Measurements from ENCODE around the gene ST6GALNAC2. TPM values are rescaled to one million over a fixed set of nuclear protein-coding genes. Genes with fewer than 3 reads are reported as not detected.

The ST6GALNAC2 gene
- total and polyA plus RNA-seq, 7 experiments from 2014 or later: 0.48 to 7.5 (median 0.58) TPM; not detected in 4

GRCh38 chr17:76540381-76541300 lies 45.0 kb downstream of the ST6GALNAC2 start:
- no peaks in the 10 kb centered on the region for H3K4me1 ChIP-seq (ENCODE audit: control insufficient read depth in 2 of 2, insufficient read depth in 2 of 2, low read length in 2 of 2)
- Mint-ChIP-seq H3K9me3 (no peaks in the 10 kb centered on the region), H3K27ac (no peak overlapping the region), H3K4me3 (peak overlapping the region in 2 of 10 donors; percentile 17 to 45), H3K27me3 (peaks cover 22 to 67% (median 31%) of the 10 kb centered on the region in 5 donors), H3K36me3 (peaks cover 0 to 3% (median 0%) of the 10 kb centered on the region in 5 donors), H3K4me1 (peaks cover 0 to 12% (median 10%) of the 10 kb centered on the region in 7 donors)
- intact Hi-C loops (cut with micrococcal nuclease): no loop called here
- no peak overlapping the region for H3K4me3 ChIP-seq (ENCODE audit: low read length)
- ChIA-PET CTCF (interaction anchor here (1.7 kb wide), 1 partner anchor 18 kb away, joined by 7 read pairs; no protein-coding TSS in a partner anchor), POLR2A (interaction anchor here (0.6 to 1.4 kb wide), 5 partner anchors 13 to 91 kb away, joined by 3 to 8 read pairs (median 4); partner anchors contain the start of gene RHBDF2)
- peak; percentile 85 for ATAC-seq
- DNase-seq: peak in 1 of 9 donors; percentile 33
- no peaks in the 10 kb centered on the region for H3K36me3 ChIP-seq (ENCODE audit: control insufficient read depth in 2 of 3, insufficient read depth in 3 of 3, low read length in 3 of 3)
- H3K27me3 ChIP-seq (ENCODE audit: control insufficient read depth in 2 of 2, insufficient read depth in 2 of 2, low read length in 2 of 2): peaks cover 0 to 5% of the 10 kb centered on the region in 2 donors
- no peak overlapping the region for H3K27ac ChIP-seq (ENCODE audit: low read depth, low read length)
- no peaks in the 10 kb centered on the region for H3K9me3 ChIP-seq (ENCODE audit: control insufficient read depth in 2 of 3, low read length in 3 of 3)

- Histone ChIP-seq H3K36me3 (ENCODE audit: control insufficient read depth in 2 of 3, insufficient read depth in 3 of 3, low read length in 3 of 3) (no peaks in the 10 kb centered on the region), H3K4me3 (ENCODE audit: low read length) (no peak within 1 kb of the TSS), H3K9me3 (ENCODE audit: control insufficient read depth in 2 of 3, low read length in 3 of 3) (no peaks in the 10 kb centered on the region), H3K27ac (ENCODE audit: low read depth, low read length) (no peak within 1 kb of the TSS), H3K27me3 (ENCODE audit: control insufficient read depth in 2 of 2, insufficient read depth in 2 of 2, low read length in 2 of 2) (peaks cover 0 to 5% of the 10 kb centered on the region in 2 donors), H3K4me1 (ENCODE audit: control insufficient read depth in 2 of 2, insufficient read depth in 2 of 2, low read length in 2 of 2) (no peaks in the 10 kb centered on the region)
- CTCF ChIA-PET: interaction anchor here (1.7 kb wide), 1 partner anchor 17 kb away, joined by 7 read pairs; no protein-coding TSS in a partner anchor
- Mint-ChIP-seq H3K4me1 (peaks cover 0 to 12% (median 10%) of the 10 kb centered on the region in 7 donors), H3K4me3 (peak within 1 kb of the TSS; percentile 10 to 75 (median 55)), H3K27ac (peak within 1 kb of the TSS in 2 of 9 donors; percentile 19 to 21), H3K27me3 (peaks cover 22 to 75% (median 31%) of the 10 kb centered on the region in 5 donors), H3K36me3 (peaks cover 0 to 3% (median 0%) of the 10 kb centered on the region in 5 donors), H3K9me3 (no peaks in the 10 kb centered on the region)
- DNase-seq (no peak), ATAC-seq (no peak)
- POLR2A ChIA-PET: interaction anchor here (0.6 to 1.4 kb wide), 4 partner anchors 12 to 90 kb away, joined by 3 to 8 read pairs (median 4); no protein-coding TSS in a partner anchor
- intact Hi-C loops (cut with micrococcal nuclease): no loop called here
Measured at GRCh38 chr17:76539631-76540271, 45.9 kb downstream of the ST6GALNAC2 start, which contains the start of gene PRCD. TSS of gene PRCD (plus strand) at chr17:76540044. CDS start at chr17:76540142, 98 bp downstream.

GRCh38 chr17:76538941-76539570 lies 46.6 kb downstream of the ST6GALNAC2 start:
- Mint-ChIP-seq H3K4me3 (peak overlapping the region; percentile 10 to 75 (median 55)), H3K4me1 (peaks cover 0 to 12% (median 10%) of the 10 kb centered on the region in 7 donors), H3K9me3 (no peaks in the 10 kb centered on the region), H3K36me3 (peaks cover 0 to 3% (median 0%) of the 10 kb centered on the region in 5 donors), H3K27me3 (peaks cover 22 to 76% (median 31%) of the 10 kb centered on the region in 5 donors), H3K27ac (peak overlapping the region in 2 of 9 donors; percentile 19 to 21)
- Histone ChIP-seq H3K27me3 (ENCODE audit: control insufficient read depth in 2 of 2, insufficient read depth in 2 of 2, low read length in 2 of 2) (peaks cover 0 to 5% of the 10 kb centered on the region in 2 donors), H3K9me3 (ENCODE audit: control insufficient read depth in 2 of 3, low read length in 3 of 3) (no peaks in the 10 kb centered on the region), H3K27ac (ENCODE audit: low read depth, low read length) (no peak overlapping the region), H3K36me3 (ENCODE audit: control insufficient read depth in 2 of 3, insufficient read depth in 3 of 3, low read length in 3 of 3) (no peaks in the 10 kb centered on the region), H3K4me1 (ENCODE audit: control insufficient read depth in 2 of 2, insufficient read depth in 2 of 2, low read length in 2 of 2) (no peaks in the 10 kb centered on the region), H3K4me3 (ENCODE audit: low read length) (no peak overlapping the region)
- intact Hi-C loops (cut with micrococcal nuclease): no loop called here
- ATAC-seq: no peak
- POLR2A ChIA-PET: interaction anchor here (1.1 kb wide), 1 partner anchor 18 kb away, joined by 8 read pairs; no protein-coding TSS in a partner anchor
- CTCF ChIA-PET: interaction anchor here (1.7 kb wide), 1 partner anchor 16 kb away, joined by 7 read pairs; no protein-coding TSS in a partner anchor
- no peak for DNase-seq

- intact Hi-C loops (cut with micrococcal nuclease): no loop called here
- CTCF ChIA-PET: interaction anchor here (1.1 kb wide), 1 partner anchor 8 kb away, joined by 3 read pairs; no protein-coding TSS in a partner anchor
- H3K36me3 Mint-ChIP-seq: peaks cover 0 to 3% (median 0%) of the 10 kb centered on the region in 5 donors
Measured at GRCh38 chr17:76538281-76538931, 47.3 kb downstream of the ST6GALNAC2 start.

GRCh38 chr17:76537578-76538280 lies 47.9 kb downstream of the ST6GALNAC2 start, which contains the start of gene CYGB:
TSS of gene CYGB (minus strand) at chr17:76537709. CDS start at chr17:76537542, 167 bp downstream.
- peak; percentile 55 for ATAC-seq
- Histone ChIP-seq H3K4me1 (ENCODE audit: control insufficient read depth in 2 of 2, insufficient read depth in 2 of 2, low read length in 2 of 2) (no peaks in the 10 kb centered on the region), H3K36me3 (ENCODE audit: control insufficient read depth in 2 of 3, insufficient read depth in 3 of 3, low read length in 3 of 3) (no peaks in the 10 kb centered on the region), H3K27ac (ENCODE audit: low read depth, low read length) (no peak within 1 kb of the TSS), H3K4me3 (ENCODE audit: low read length) (no peak within 1 kb of the TSS), H3K9me3 (ENCODE audit: control insufficient read depth in 2 of 3, low read length in 3 of 3) (no peaks in the 10 kb centered on the region), H3K27me3 (ENCODE audit: control insufficient read depth in 2 of 2, insufficient read depth in 2 of 2, low read length in 2 of 2) (peaks cover 0 to 5% of the 10 kb centered on the region in 2 donors)
- peak in 4 of 9 donors; percentile 21 to 35 (median 28) for DNase-seq
- Mint-ChIP-seq H3K9me3 (no peaks in the 10 kb centered on the region), H3K36me3 (peaks cover 0 to 3% (median 0%) of the 10 kb centered on the region in 5 donors), H3K4me3 (peak within 1 kb of the TSS in 8 of 10 donors; percentile 16 to 75 (median 56)), H3K4me1 (peaks cover 1 to 12% (median 10%) of the 10 kb centered on the region in 7 donors), H3K27ac (peak within 1 kb of the TSS in 1 of 9 donors; percentile 38), H3K27me3 (peaks cover 22 to 70% (median 28%) of the 10 kb centered on the region in 5 donors)
- POLR2A ChIA-PET: interaction anchor here (1.0 kb wide), 1 partner anchor 140 kb away, joined by 3 read pairs; no protein-coding TSS in a partner anchor
- CTCF ChIA-PET: interaction anchor here (0.5 to 1.1 kb wide), 2 partner anchors 9 to 469 kb away, joined by 3 to 4 read pairs; no protein-coding TSS in a partner anchor
- intact Hi-C loops (cut with micrococcal nuclease): no loop called here

More at GRCh38 chr17:76538281-76538931, 47.3 kb downstream of the ST6GALNAC2 start:
- H3K36me3 ChIP-seq (ENCODE audit: control insufficient read depth in 2 of 3, insufficient read depth in 3 of 3, low read length in 3 of 3): no peaks in the 10 kb centered on the region
- ATAC-seq (no peak), DNase-seq (no peak)
- no peak overlapping the region for H3K27ac ChIP-seq (ENCODE audit: low read depth, low read length)
- H3K4me3 ChIP-seq (ENCODE audit: low read length): no peak overlapping the region
- Mint-ChIP-seq H3K4me3 (peak overlapping the region in 9 of 10 donors; percentile 10 to 75 (median 52)), H3K9me3 (no peaks in the 10 kb centered on the region), H3K4me1 (peaks cover 0 to 12% (median 10%) of the 10 kb centered on the region in 7 donors), H3K27me3 (peaks cover 22 to 74% (median 30%) of the 10 kb centered on the region in 5 donors), H3K27ac (no peak overlapping the region)
- H3K9me3 ChIP-seq (ENCODE audit: control insufficient read depth in 2 of 3, low read length in 3 of 3): no peaks in the 10 kb centered on the region
- H3K4me1 ChIP-seq (ENCODE audit: control insufficient read depth in 2 of 2, insufficient read depth in 2 of 2, low read length in 2 of 2): no peaks in the 10 kb centered on the region
- POLR2A ChIA-PET: interaction anchor here (1.0 kb wide), 1 partner anchor 141 kb away, joined by 3 read pairs; no protein-coding TSS in a partner anchor
- peaks cover 0 to 5% of the 10 kb centered on the region in 2 donors for H3K27me3 ChIP-seq (ENCODE audit: control insufficient read depth in 2 of 2, insufficient read depth in 2 of 2, low read length in 2 of 2)
